K562 (cell line): Measurements from ENCODE around the gene CBX2. TPM values are rescaled to one million over a fixed set of nuclear protein-coding genes. Genes with fewer than 3 reads are reported as not detected.

Experiments
- ATAC-seq: fragments of 200-7000 bp; cut with Tn5 transposase; 3 replicates; pipeline ENCODE4 v1.9.1; 2020; ENCODE audit warnings: moderate library complexity
- BruUV-seq: library from RNA; stranded (reverse); fragments of 400-500 nt; replicated peaks from 2 replicates; lab custom pipeline; 2021; lab: Mats Ljungman, UMichigan
- CTCF ChIA-PET: fragments of 300-600 bp; formaldehyde crosslinking; extraction: SDS; loops from one replicate; lab custom pipeline; 2021; ENCODE audit warnings: low intra/inter-chr PET ratio; lab: Yijun Ruan, JAX
- POLR2A ChIA-PET: fragments of 300-600, 350-650 bp; sonication (Branson Sonifier 250); formaldehyde crosslinking; extraction: SDS; loops from one replicate; lab custom pipeline; 2021; ENCODE audit warnings: antibody characterized with exemption, inconsistent platforms; lab: Yijun Ruan, JAX
- DNase-seq, 4 experiments: peaks; one replicate each; pipeline versions ENCODE4 v3.0.0 to v3.0.0-alpha.2; 2011 to 2018; ENCODE audit warnings: low spot score in 3 of 4, mixed read lengths in 3 of 4; ENCODE audit errors: extremely low read depth in 1 of 4
- FAIRE-seq: peaks from 2 replicates; lab custom pipeline; 2011; peaks lifted over from hg19 to GRCh38; lab: Jason Lieb, UNC
- H2AFZ ChIP-seq: 2 replicates; pipeline ENCODE4 v1.6.0; 2011; ENCODE audit warnings: low read depth, low read length, control low read depth, inconsistent platforms
- H3K27ac ChIP-seq: fragments of 200-600 bp; 3 replicates; pipeline ENCODE4 v1.8.0; 2011; ENCODE audit warnings: low read depth, mild to moderate bottlenecking, control low read depth, inconsistent platforms, low read length, moderate library complexity, mixed read lengths; ENCODE audit errors: extremely low read depth
- H3K27me3 ChIP-seq, 2 experiments: fragments of 300-600 bp in 1 of 2; 2 replicates in 1 of 2; 3 replicates in 1 of 2; pipeline versions ENCODE4 v1.6.0 to v1.8.0; 2011; ENCODE audit warnings: inconsistent platforms in 2 of 2, low read length in 2 of 2, mild to moderate bottlenecking in 1 of 2, mixed read lengths in 1 of 2, moderate library complexity in 1 of 2; ENCODE audit not compliant: control insufficient read depth in 2 of 2, insufficient read depth in 2 of 2
- H3K36me3 ChIP-seq: fragments of 300-600 bp; 3 replicates; pipeline ENCODE4 v1.8.0; 2011; ENCODE audit warnings: mild to moderate bottlenecking, low read length, inconsistent platforms; ENCODE audit not compliant: control insufficient read depth, insufficient read depth
- H3K4me1 ChIP-seq, 2 experiments: fragments of 200-600 bp in 1 of 2; replicated peaks in 1 of 2; 2 replicates in 1 of 2; 3 replicates in 1 of 2; pipeline versions ENCODE4 v1.5.1 to v1.8.0; 2011; ENCODE audit warnings: inconsistent platforms in 2 of 2, low read length in 2 of 2, mild to moderate bottlenecking in 1 of 2, mixed read lengths in 1 of 2, moderate library complexity in 1 of 2; ENCODE audit not compliant: control insufficient read depth in 2 of 2, insufficient read depth in 2 of 2
- H3K4me2 ChIP-seq: 2 replicates; pipeline ENCODE4 v1.6.1; 2011; ENCODE audit warnings: low read length, control low read depth, inconsistent platforms, mixed read lengths; ENCODE audit not compliant: insufficient read depth
- H3K4me3 ChIP-seq: fragments of 200-600 bp; sonication (generic), shearing (Covaris generic); 2 replicates; pipeline ENCODE4 v1.5.1; 2016; ENCODE audit warnings: control low read depth, inconsistent platforms
- H3K79me2 ChIP-seq: fragments of 200-600 bp; 3 replicates; pipeline ENCODE4 v1.8.0; 2011; ENCODE audit warnings: low read length, inconsistent platforms; ENCODE audit not compliant: control insufficient read depth, insufficient read depth
- H3K9ac ChIP-seq, 2 experiments: 2 replicates each; pipeline versions ENCODE4 v1.6.0 to v1.6.1; 2011; ENCODE audit warnings: low read depth in 2 of 2, low read length in 2 of 2, control low read depth in 1 of 2, inconsistent platforms in 1 of 2, mild to moderate bottlenecking in 1 of 2, mixed read lengths in 1 of 2; ENCODE audit not compliant: insufficient read depth in 1 of 2
- H3K9me1 ChIP-seq: one replicate; pipeline ENCODE4 v1.6.0; 2011; ENCODE audit warnings: inconsistent platforms, mild to moderate bottlenecking, low read length, moderate library complexity; ENCODE audit not compliant: control insufficient read depth, insufficient read depth
- H3K9me3 ChIP-seq: replicated peaks from 2 replicates; pipeline ENCODE4 v1.5.1; 2011; ENCODE audit warnings: low read depth, low read length, inconsistent platforms; ENCODE audit not compliant: control insufficient read depth, insufficient read depth
- H4K20me1 ChIP-seq: replicated peaks from 2 replicates; pipeline ENCODE4 v1.6.1; 2011; ENCODE audit warnings: low read length, inconsistent platforms, mixed read lengths; ENCODE audit not compliant: control insufficient read depth, insufficient read depth
- ATF3 ChIP-seq, 2 experiments: fragments of 450-650 bp in 1 of 2; sonication (generic) in 1 of 2; formaldehyde crosslinking in 1 of 2; IDR thresholded peaks in 1 of 2; conservative IDR thresholded peaks in 1 of 2; 2 replicates each; pipeline versions ENCODE4 v1.6.1 to v1.8.1; 2016 to 2023; ENCODE audit warnings: mild to moderate bottlenecking in 2 of 2, moderate library complexity in 2 of 2, inconsistent platforms in 1 of 2, missing genetic modification reagents in 1 of 2
- BRCA1 ChIP-seq, 2 experiments: fragments of 450-650 bp in 1 of 2; sonication (generic) in 1 of 2; formaldehyde crosslinking in 1 of 2; IDR thresholded peaks; 2 replicates each; pipeline versions ENCODE4 v1.5.0 to v1.6.1; 2017 to 2020; ENCODE audit warnings: mild to moderate bottlenecking in 1 of 2, missing genetic modification reagents in 1 of 2
- CCNT2 ChIP-seq: IDR thresholded peaks from 2 replicates; pipeline ENCODE4 v1.6.1; 2011; ENCODE audit warnings: borderline replicate concordance, low read depth, mild to moderate bottlenecking, moderate library complexity, mixed read lengths, low read length; ENCODE audit not compliant: insufficient read length; ENCODE audit errors: extremely low read depth
- DDX20 ChIP-seq: fragments of 450-650 bp; IDR thresholded peaks from 2 replicates; pipeline ENCODE4 v1.6.1; 2016; ENCODE audit warnings: missing genetic modification characterization, low read depth, mild to moderate bottlenecking, missing compliant biosample characterization, moderate library complexity
- HDAC8 ChIP-seq: fragments of 450-650 bp; IDR thresholded peaks from 2 replicates; pipeline ENCODE4 v1.6.1; 2016; ENCODE audit warnings: mild to moderate bottlenecking, missing genetic modification characterization, moderate library complexity, missing compliant biosample characterization
- KDM1A ChIP-seq, 2 experiments: fragments of 450-650 bp; IDR thresholded peaks; 2 replicates each; pipeline ENCODE4 v1.6.1; 2016; ENCODE audit warnings: mild to moderate bottlenecking in 2 of 2
- MED1 ChIP-seq: sonication (generic); formaldehyde crosslinking; IDR thresholded peaks from 2 replicates; pipeline ENCODE4 v1.8.1; 2023; ENCODE audit warnings: missing genetic modification reagents, borderline replicate concordance
- MITF ChIP-seq: IDR thresholded peaks from 2 replicates; pipeline ENCODE4 v1.6.1; 2014; ENCODE audit warnings: antibody characterized with exemption
- NCOA2 ChIP-seq, 2 experiments: fragments of 450-650 bp; IDR thresholded peaks; 2 replicates each; pipeline ENCODE4 v1.6.1; 2018; ENCODE audit warnings: mild to moderate bottlenecking in 2 of 2, moderate library complexity in 1 of 2; ENCODE audit not compliant: partially characterized antibody in 2 of 2
- NUFIP1 ChIP-seq: fragments of 450-650 bp; IDR thresholded peaks from 2 replicates; pipeline ENCODE4 v1.6.1; 2018; ENCODE audit not compliant: partially characterized antibody
- PHB ChIP-seq: fragments of 250-450 bp; sonication (Bioruptor Pico); IDR thresholded peaks from 2 replicates; pipeline ENCODE4 v1.5.0; 2021
- RAD21 ChIP-seq, 2 experiments: fragments of 250-450 bp in 1 of 2; fragments of 450-650 bp in 1 of 2; sonication (Bioruptor Pico) in 1 of 2; formaldehyde crosslinking in 1 of 2; IDR thresholded peaks in 1 of 2; conservative IDR thresholded peaks in 1 of 2; 2 replicates each; pipeline versions ENCODE4 v1.4.0 to v1.8.0; 2020 to 2022; ENCODE audit warnings: mild to moderate bottlenecking in 2 of 2, moderate library complexity in 1 of 2
- RFX7 ChIP-seq: fragments of 250-450 bp; sonication (Bioruptor Pico); IDR thresholded peaks from 2 replicates; pipeline ENCODE4 v1.5.1; 2021; ENCODE audit warnings: mild to moderate bottlenecking
- TFAM ChIP-seq: fragments of 250-450 bp; sonication (Bioruptor Pico); conservative IDR thresholded peaks from 2 replicates; pipeline ENCODE4 v1.5.0; 2021; ENCODE audit warnings: mild to moderate bottlenecking, moderate library complexity
- ZNF695 ChIP-seq: fragments of 450-650 bp; formaldehyde crosslinking; IDR thresholded peaks from 2 replicates; pipeline ENCODE4 v1.4.0; 2020; ENCODE audit warnings: mild to moderate bottlenecking, moderate library complexity
- WGBS: fragments of 100-300 bp; shearing (Covaris generic); methylation state at CpG from one replicate; pipeline ENCODE4 v1.1.6; 2016; ENCODE audit warnings: low coverage, mixed read lengths; ENCODE audit not compliant: insufficient coverage; ENCODE audit errors: missing lambda C conversion rate; 5-methylcytosine and 5-hydroxymethylcytosine counted together
- in situ Hi-C: fragments of 300-500 bp; cut with MboI; formaldehyde crosslinking; loops from 4 replicates; pipeline ENCODE4 v1.15.0; 2018; ENCODE audit warnings: inconsistent platforms, mixed read lengths
- intact Hi-C: fragments of 100-400 bp; cut with micrococcal nuclease; formaldehyde crosslinking; loops from 2 replicates; pipeline ENCODE4 v1.14.2; 2022
- polyA plus RNA-seq, 8 experiments: library from polyadenylated mRNA; depleted of rRNA in 4 of 8; stranded (reverse) in 5 of 8; unstranded in 3 of 8; fragments of >200 nt; fragmentation: Nextera tagmentation in 2 of 8; fragmentation: Illumina TruSeq in 1 of 8; extraction: Ambion mirVana in 2 of 8; extraction: Trizol in 1 of 8; gene quantifications; 2 replicates each; pipeline versions ENCODE4 v1.2.1 to v1.2.3, GENCODE V29; 2011 to 2014; ENCODE audit warnings: inconsistent platforms in 1 of 8, missing spikeins in 1 of 8
- total RNA-seq, 7 experiments: library from RNA; depleted of rRNA in 6 of 7; stranded (reverse); fragments of >200 nt in 6 of 7; fragmentation: Illumina TruSeq in 2 of 7; extraction: Trizol in 2 of 7; gene quantifications; 2 replicates each; pipeline versions ENCODE4 v1.2.1 to v1.2.3, GENCODE V29; 2011 to 2021; ENCODE audit warnings: low replicate concordance in 1 of 7

CBX2 gene
- total and polyA plus RNA-seq, 9 of the 15 experiments (the other 6 are each of a cell fraction or from before 2014, with no cell fraction given) = 0.66 to 26.9 (median 13.9) TPM

GRCh38 chr17:79738643-79739042 is 39.3 kb upstream of the CBX2 start:
- H3K9me1 ChIP-seq = no peaks in the 10 kb centered on the region
- no peak overlapping the region for H3K27ac ChIP-seq
- WGBS = 4% methylated on average over 14 of the region's 14 CpGs
- TF ChIP-seq NCOA2 (IDR thresholded peaks at IDR 0.05; ENCODE audit: partially characterized antibody in 2 of 2) (no peak), ATF3 (IDR thresholded peaks at IDR 0.05) (no peak), ATF3 (CRISPR knock-in tag; conservative IDR thresholded peaks at IDR 0.05) (no peak), PHB (CRISPR knock-in tag) (no peak), MED1 (CRISPR knock-in tag) (no peak), ZNF695 (CRISPR knock-in tag) (no peak), BRCA1 (IDR thresholded peaks at IDR 0.05) (no peak), BRCA1 (CRISPR knock-in tag; IDR thresholded peaks at IDR 0.05) (no peak), KDM1A (IDR thresholded peaks at IDR 0.05) (no peak), RAD21 (CRISPR knock-in tag; conservative IDR thresholded peaks at IDR 0.05 in 1 of 2, IDR thresholded peaks at IDR 0.05 in 1 of 2) (no peak), CCNT2 (no peak), DDX20 (no peak), NUFIP1 (no peak), HDAC8 (tag) (no peak), RFX7 (CRISPR knock-in tag) (no peak), MITF (no peak), TFAM (CRISPR knock-in tag) (no peak)
- no peak for FAIRE-seq
- DNase-seq = no peak
- no peak overlapping the region for H3K4me2 ChIP-seq
- H3K36me3 ChIP-seq = no peaks in the 10 kb centered on the region
- H3K79me2 ChIP-seq = no peaks in the 10 kb centered on the region
- H3K9me3 ChIP-seq = no peaks in the 10 kb centered on the region
- intact Hi-C loops (no loop called here), in situ Hi-C loops (no loop called here)
- H3K4me3 ChIP-seq = no peak overlapping the region
- no peak overlapping the region; a peak in 1 of 4 replicates for H3K9ac ChIP-seq
- POLR2A ChIA-PET = interaction anchor here (0.5 kb wide), 1 partner anchor 93 kb away, joined by 3 read pairs; no protein-coding TSS in a partner anchor
- no peak for ATAC-seq
- 0 out of 2 replicates have a peak, but pooled peaks cover 3% of the 10 kb centered on the region for H4K20me1 ChIP-seq
- H3K27me3 ChIP-seq = peaks cover 30 to 55% of the 10 kb centered on the region in 2 experiments
- BruUV-seq = no TSS peak
- H3K4me1 ChIP-seq = peaks cover 0 to 39% of the 10 kb centered on the region in 2 experiments; a peak in 4 of 5 replicates
- CTCF ChIA-PET = no interaction called here
- no peak overlapping the region for H2AFZ ChIP-seq
